Osteocyte (in vitro differentiated cells): Measurements from ENCODE around the gene FAM193A. TPM values are rescaled to one million over a fixed set of nuclear protein-coding genes. Genes with fewer than 3 reads are reported as not detected.

Source experiments
- DNase-seq: peaks from one replicate; pipeline ENCODE4 v3.0.0; 2021; ENCODE audit warnings: mixed read lengths; ENCODE audit not compliant: unreplicated experiment; ENCODE audit errors: extremely low spot score
- H3K27ac Mint-ChIP-seq: one replicate; pipeline ENCODE4 v1.8.0; 2021; ENCODE audit warnings: mild to moderate bottlenecking, mixed read lengths; ENCODE audit not compliant: unreplicated experiment
- H3K27me3 Mint-ChIP-seq: one replicate; pipeline ENCODE4 v1.8.0; 2021; ENCODE audit warnings: mixed read lengths; ENCODE audit not compliant: unreplicated experiment
- H3K36me3 Mint-ChIP-seq: one replicate; pipeline ENCODE4 v1.8.0; 2021; ENCODE audit warnings: mixed read lengths; ENCODE audit not compliant: unreplicated experiment
- H3K4me1 Mint-ChIP-seq: one replicate; pipeline ENCODE4 v1.8.0; 2021; ENCODE audit warnings: mixed read lengths; ENCODE audit not compliant: unreplicated experiment
- H3K4me3 Mint-ChIP-seq: one replicate; pipeline ENCODE4 v1.8.0; 2021; ENCODE audit warnings: mild to moderate bottlenecking, moderate library complexity, mixed read lengths; ENCODE audit not compliant: unreplicated experiment
- H3K9me3 Mint-ChIP-seq: one replicate; pipeline ENCODE4 v1.8.0; 2021; ENCODE audit warnings: mixed read lengths; ENCODE audit not compliant: unreplicated experiment
- CTCF ChIP-seq: fragments of 200-600 bp; sonication (generic); IDR thresholded peaks from 2 replicates; pipeline ENCODE4 v1.5.0; 2021; ENCODE audit warnings: antibody characterized with exemption, mild to moderate bottlenecking, moderate library complexity
- total RNA-seq: library from RNA; stranded (reverse); gene quantifications from 2 replicates; pipeline ENCODE4 v1.2.1, GENCODE V29; 2021

Gene FAM193A
- total RNA-seq, 1 donor from 2014 or later = 35.3 TPM

GRCh38 chr4:2712261-2712842, 175.9 kb downstream of the FAM193A start:
- DNase-seq = no peak
- H3K27ac Mint-ChIP-seq = no peak overlapping the region
- peaks cover 27% of the 10 kb centered on the region for H3K36me3 Mint-ChIP-seq
- H3K4me1 Mint-ChIP-seq = peaks cover 24% of the 10 kb centered on the region
- H3K27me3 Mint-ChIP-seq = no peaks in the 10 kb centered on the region
- peaks cover 3% of the 10 kb centered on the region for H3K9me3 Mint-ChIP-seq
- peak; percentile 48 for TF ChIP-seq CTCF
- no peak overlapping the region for H3K4me3 Mint-ChIP-seq

- TF ChIP-seq CTCF = no peak
- Mint-ChIP-seq H3K4me1 (peaks cover 24% of the 10 kb centered on the region), H3K9me3 (peaks cover 3% of the 10 kb centered on the region), H3K36me3 (peaks cover 32% of the 10 kb centered on the region), H3K4me3 (peak overlapping the region; percentile 4), H3K27me3 (no peaks in the 10 kb centered on the region), H3K27ac (peak overlapping the region; percentile 89)
- no peak for DNase-seq
Measured at GRCh38 chr4:2713337-2713736, 176.9 kb downstream of the FAM193A start.

- H3K36me3 Mint-ChIP-seq = peaks cover 41% of the 10 kb centered on the region
- peak overlapping the region; percentile 89 for H3K27ac Mint-ChIP-seq
- peaks cover 3% of the 10 kb centered on the region for H3K9me3 Mint-ChIP-seq
- H3K4me1 Mint-ChIP-seq = peaks cover 24% of the 10 kb centered on the region
- H3K4me3 Mint-ChIP-seq = peak overlapping the region; percentile 53
- no peak for TF ChIP-seq CTCF
- no peaks in the 10 kb centered on the region for H3K27me3 Mint-ChIP-seq
- no peak for DNase-seq
Measured at GRCh38 chr4:2714061-2714770, 177.8 kb downstream of the FAM193A start.

GRCh38 chr4:2714918-2715317, 178.5 kb downstream of the FAM193A start:
- peaks cover 42% of the 10 kb centered on the region for H3K36me3 Mint-ChIP-seq
- H3K27ac Mint-ChIP-seq = peak overlapping the region; percentile 89
- no peaks in the 10 kb centered on the region for H3K27me3 Mint-ChIP-seq
- TF ChIP-seq CTCF = no peak
- H3K9me3 Mint-ChIP-seq = peaks cover 3% of the 10 kb centered on the region
- no peak overlapping the region for H3K4me3 Mint-ChIP-seq
- peaks cover 24% of the 10 kb centered on the region for H3K4me1 Mint-ChIP-seq
- no peak for DNase-seq

GRCh38 chr4:2715426-2715825, 179.0 kb downstream of the FAM193A start:
- Mint-ChIP-seq H3K9me3 (peaks cover 3% of the 10 kb centered on the region), H3K36me3 (peaks cover 43% of the 10 kb centered on the region), H3K4me1 (peaks cover 24% of the 10 kb centered on the region), H3K27me3 (no peaks in the 10 kb centered on the region), H3K4me3 (no peak overlapping the region), H3K27ac (peak overlapping the region; percentile 52)
- DNase-seq = no peak
- no peak for TF ChIP-seq CTCF
